Neural progenitor cell (in vitro differentiated cells): ENCODE data around the gene RAB40A. TPM values are rescaled to one million over a fixed set of nuclear protein-coding genes. Genes with fewer than 3 reads are reported as not detected.

Experiments used
- DNase-seq: peaks from one replicate; pipeline ENCODE4 v3.0.0-alpha.2; 2016; ENCODE audit warnings: low spot score
- H2AFZ ChIP-seq: fragments of 200-600 bp; sonication (generic); replicated peaks from 2 replicates; pipeline ENCODE4 v1.6.1; 2016; ENCODE audit warnings: antibody characterized with exemption
- H3F3A ChIP-seq: fragments of 200-600 bp; sonication (generic); 2 replicates; pipeline ENCODE4 v1.6.1; 2016; ENCODE audit warnings: antibody characterized with exemption, low read depth
- H3K27ac ChIP-seq: fragments of 200-600 bp; sonication (generic); 2 replicates; pipeline ENCODE4 v1.5.1; 2016; ENCODE audit warnings: mild to moderate bottlenecking
- H3K27me3 ChIP-seq: fragments of 200-600 bp; sonication (generic); 2 replicates; pipeline ENCODE4 v1.6.1; 2016; ENCODE audit warnings: mild to moderate bottlenecking, moderate library complexity
- H3K36me3 ChIP-seq: fragments of 200-600 bp; sonication (generic); 2 replicates; pipeline ENCODE4 v1.5.1; 2016
- H3K4me1 ChIP-seq: fragments of 200-600 bp; sonication (generic); 2 replicates; pipeline ENCODE4 v1.6.1; 2016; ENCODE audit warnings: mixed run types
- H3K4me2 ChIP-seq: fragments of 200-600 bp; sonication (generic); 2 replicates; pipeline ENCODE4 v1.6.1; 2016
- H3K4me3 ChIP-seq: fragments of 200-600 bp; sonication (generic); 2 replicates; pipeline ENCODE4 v1.5.1; 2016
- H3K79me2 ChIP-seq: fragments of 200-600 bp; sonication (generic); 2 replicates; pipeline ENCODE4 v1.6.1; 2016; ENCODE audit warnings: low read depth
- H3K9ac ChIP-seq: fragments of 200-600 bp; sonication (generic); 2 replicates; pipeline ENCODE4 v1.6.1; 2016
- H3K9me3 ChIP-seq: fragments of 200-600 bp; sonication (generic); 2 replicates; pipeline ENCODE4 v1.5.1; 2016; ENCODE audit warnings: low read depth
- H4K20me1 ChIP-seq: fragments of 200-600 bp; sonication (generic); 2 replicates; pipeline ENCODE4 v1.6.1; 2016; ENCODE audit warnings: low read depth
- H3K27ac Mint-ChIP-seq: 3 replicates; pipeline ENCODE4 v1.8.0; 2021; ENCODE audit warnings: mixed read lengths
- H3K27me3 Mint-ChIP-seq: 2 replicates; pipeline ENCODE4 v1.8.0; 2022; ENCODE audit warnings: low read depth, mild to moderate bottlenecking, inconsistent platforms, moderate library complexity, mixed read lengths; ENCODE audit not compliant: insufficient read depth
- H3K36me3 Mint-ChIP-seq: 3 replicates; pipeline ENCODE4 v1.8.0; 2021; ENCODE audit warnings: mixed read lengths
- H3K4me1 Mint-ChIP-seq: 3 replicates; pipeline ENCODE4 v1.8.0; 2021; ENCODE audit warnings: mixed read lengths
- H3K4me3 Mint-ChIP-seq: 3 replicates; pipeline ENCODE4 v1.8.0; 2021; ENCODE audit warnings: mild to moderate bottlenecking, moderate library complexity, mixed read lengths
- H3K9me3 Mint-ChIP-seq: 3 replicates; pipeline ENCODE4 v1.8.0; 2020; ENCODE audit warnings: mixed read lengths
- CTCF ChIP-seq: fragments of 200-600 bp; sonication (generic); IDR thresholded peaks from 2 replicates; pipeline ENCODE4 v1.5.1; 2017; ENCODE audit warnings: antibody characterized with exemption, mild to moderate bottlenecking
- EZH2 ChIP-seq: fragments of 200-600 bp; sonication (generic); IDR thresholded peaks from 2 replicates; pipeline ENCODE4 v1.6.1; 2017; ENCODE audit warnings: antibody characterized with exemption, mild to moderate bottlenecking, moderate library complexity
- EZH2phosphoT487 ChIP-seq: fragments of 200-600 bp; sonication (generic); IDR thresholded peaks from 2 replicates; pipeline ENCODE4 v1.6.1; 2017; ENCODE audit warnings: antibody characterized with exemption
- total RNA-seq: library from RNA; depleted of rRNA; stranded (reverse); fragments of >200 nt; gene quantifications from 2 replicates; pipeline ENCODE4 v1.2.3, GENCODE V29; 2015; ENCODE audit warnings: low replicate concordance

Gene RAB40A
- total RNA-seq, 1 donor from 2014 or later = 0.60 TPM

DNA sequence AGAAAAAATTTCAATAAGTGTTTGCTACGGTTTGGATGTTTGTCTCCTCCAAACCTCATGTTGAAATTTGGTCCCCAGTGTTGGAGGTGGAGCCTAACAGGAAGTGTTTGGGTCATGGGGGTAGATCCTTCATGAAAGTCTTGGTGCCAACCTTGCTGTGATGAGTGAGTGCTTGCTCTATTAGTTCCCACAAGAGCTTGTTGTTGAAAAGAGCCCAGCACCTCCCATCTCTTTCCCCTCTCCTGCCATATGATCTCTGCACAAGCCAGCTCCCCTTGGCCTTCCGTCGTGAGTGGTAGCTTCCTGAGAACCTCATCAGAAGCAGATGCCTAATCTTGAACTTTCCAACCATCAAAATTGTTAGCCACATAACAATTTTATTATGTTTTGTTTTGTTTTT, 10.3 kb upstream of the RAB40A start:
- Histone ChIP-seq H3K4me2 (no peak overlapping the region), H3K27ac (no peak overlapping the region), H3K27me3 (peaks cover 6% of the 10 kb centered on the region), H3K36me3 (no peaks in the 10 kb centered on the region), H3K9me3 (no peaks in the 10 kb centered on the region), H3F3A (no peaks in the 10 kb centered on the region), H3K4me1 (no peaks in the 10 kb centered on the region), H3K9ac (no peak overlapping the region), H2AFZ (no peak overlapping the region), H3K79me2 (no peaks in the 10 kb centered on the region), H3K4me3 (no peak overlapping the region), H4K20me1 (no peaks in the 10 kb centered on the region)
- Mint-ChIP-seq H3K4me3 (no peak overlapping the region), H3K27ac (no peak overlapping the region), H3K27me3 (peaks cover 2% of the 10 kb centered on the region), H3K4me1 (peaks cover 10% of the 10 kb centered on the region), H3K9me3 (no peaks in the 10 kb centered on the region), H3K36me3 (no peaks in the 10 kb centered on the region)
- TF ChIP-seq CTCF (no peak), EZH2phosphoT487 (no peak), EZH2 (no peak)
- no peak for DNase-seq

DNA sequence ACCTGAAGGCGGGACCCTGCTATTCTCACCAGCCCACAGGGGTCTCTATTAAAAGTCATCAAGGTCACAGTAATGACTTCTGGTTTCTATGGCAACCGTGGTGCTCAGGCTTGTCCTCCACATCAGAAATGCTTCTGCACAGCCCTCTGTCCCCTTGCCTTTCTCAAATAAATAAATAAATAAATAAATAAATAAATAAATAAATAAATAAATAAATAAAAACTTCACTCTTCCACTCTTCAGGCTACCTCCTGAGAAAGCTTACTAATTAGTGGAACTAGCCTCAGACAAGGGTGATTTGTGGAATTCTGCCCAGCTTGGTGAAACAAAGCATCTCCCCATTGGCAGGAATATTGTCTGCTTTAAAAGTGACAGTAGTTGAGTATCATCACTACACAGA, 5.5 kb upstream of the RAB40A start:
- DNase-seq = no peak
- H3K27ac ChIP-seq = no peak overlapping the region
- Mint-ChIP-seq H3K27ac (no peak overlapping the region), H3K27me3 (no peaks in the 10 kb centered on the region), H3K9me3 (no peaks in the 10 kb centered on the region), H3K36me3 (no peaks in the 10 kb centered on the region), H3K4me1 (peaks cover 15% of the 10 kb centered on the region), H3K4me3 (no peak overlapping the region)
- no peaks in the 10 kb centered on the region for H3K9me3 ChIP-seq
- H3K4me1 ChIP-seq = no peaks in the 10 kb centered on the region
- no peaks in the 10 kb centered on the region for H4K20me1 ChIP-seq
- no peak overlapping the region for H3K9ac ChIP-seq
- H3K79me2 ChIP-seq = no peaks in the 10 kb centered on the region
- TF ChIP-seq EZH2phosphoT487 = no peak
- TF ChIP-seq EZH2 = no peak
- no peak for TF ChIP-seq CTCF
- H3K4me2 ChIP-seq = no peak overlapping the region
- H3K27me3 ChIP-seq = no peaks in the 10 kb centered on the region
- H3K4me3 ChIP-seq = no peak overlapping the region
- no peaks in the 10 kb centered on the region for H3F3A ChIP-seq
- no peak overlapping the region for H2AFZ ChIP-seq
- H3K36me3 ChIP-seq = no peaks in the 10 kb centered on the region

- no peaks in the 10 kb centered on the region for H4K20me1 ChIP-seq
- no peak for TF ChIP-seq EZH2phosphoT487
- TF ChIP-seq EZH2 = no peak
- no peak for TF ChIP-seq CTCF
- Mint-ChIP-seq H3K4me1 (peaks cover 15% of the 10 kb centered on the region), H3K27ac (no peak overlapping the region), H3K27me3 (no peaks in the 10 kb centered on the region), H3K4me3 (no peak overlapping the region), H3K9me3 (no peaks in the 10 kb centered on the region), H3K36me3 (no peaks in the 10 kb centered on the region)
- H3K4me3 ChIP-seq = no peak overlapping the region
- no peaks in the 10 kb centered on the region for H3K36me3 ChIP-seq
- H2AFZ ChIP-seq = no peak overlapping the region
- no peaks in the 10 kb centered on the region for H3K79me2 ChIP-seq
- no peak for DNase-seq
- no peaks in the 10 kb centered on the region for H3F3A ChIP-seq
- no peaks in the 10 kb centered on the region for H3K9me3 ChIP-seq
- no peaks in the 10 kb centered on the region for H3K4me1 ChIP-seq
- H3K9ac ChIP-seq = no peak overlapping the region
- no peaks in the 10 kb centered on the region for H3K27me3 ChIP-seq
- no peak overlapping the region for H3K27ac ChIP-seq
- no peak overlapping the region for H3K4me2 ChIP-seq
These were observed 4.3 kb upstream of the RAB40A start for GRCh38 chrX:103523605-103524004.

- TF ChIP-seq EZH2phosphoT487 (no peak), EZH2 (no peak)
These were observed 1.1 kb upstream of the RAB40A start for GRCh38 chrX:103520386-103520785.

More at GRCh38 chrX:103520386-103520785, 1.1 kb upstream of the RAB40A start:
- H3K27ac ChIP-seq = no peak overlapping the region
- DNase-seq = no peak
- H4K20me1 ChIP-seq = no peaks in the 10 kb centered on the region
- no peak overlapping the region for H3K9ac ChIP-seq
- no peak overlapping the region for H3K4me3 ChIP-seq
- H3K36me3 ChIP-seq = no peaks in the 10 kb centered on the region
- no peak overlapping the region for H3K27ac Mint-ChIP-seq
- H3K4me1 ChIP-seq = no peaks in the 10 kb centered on the region
- peaks cover 15% of the 10 kb centered on the region for H3K4me1 Mint-ChIP-seq
- H3K9me3 ChIP-seq = no peaks in the 10 kb centered on the region
- H3K4me2 ChIP-seq = no peak overlapping the region
- H3F3A ChIP-seq = no peaks in the 10 kb centered on the region
- H3K27me3 Mint-ChIP-seq = no peaks in the 10 kb centered on the region
- H3K9me3 Mint-ChIP-seq = no peaks in the 10 kb centered on the region
- H3K36me3 Mint-ChIP-seq = no peaks in the 10 kb centered on the region
- no peak overlapping the region for H3K4me3 Mint-ChIP-seq
- H2AFZ ChIP-seq = no peak overlapping the region
- no peaks in the 10 kb centered on the region for H3K27me3 ChIP-seq
- H3K79me2 ChIP-seq = no peaks in the 10 kb centered on the region
